GM23338 (cell line): ENCODE data around the gene NCR1. TPM values are rescaled to one million over a fixed set of nuclear protein-coding genes. Genes with fewer than 3 reads are reported as not detected.

Experiments used
- ATAC-seq: fragments of 200-7000 bp; cut with Tn5 transposase; 3 replicates; pipeline ENCODE4 v1.9.1; 2020
- DNase-seq: peaks from one replicate; pipeline ENCODE4 v3.0.0-alpha.2; 2015; ENCODE audit warnings: low spot score
- H2AFZ ChIP-seq: fragments of 200-600 bp; sonication (generic); 2 replicates; pipeline ENCODE4 v1.8.0; 2016; ENCODE audit warnings: antibody characterized with exemption, mild to moderate bottlenecking, moderate library complexity
- H3F3A ChIP-seq: fragments of 200-600 bp; sonication (generic); replicated peaks from 2 replicates; pipeline ENCODE4 v1.8.0; 2017; ENCODE audit warnings: antibody characterized with exemption, mixed run types, low read depth
- H3K27ac ChIP-seq: fragments of 200-600 bp; sonication (generic); 2 replicates; pipeline ENCODE4 v1.6.1; 2016; ENCODE audit warnings: low read depth
- H3K27me3 ChIP-seq: fragments of 200-600 bp; sonication (generic); 2 replicates; pipeline ENCODE4 v1.8.0; 2016; ENCODE audit warnings: mild to moderate bottlenecking, mixed run types, moderate library complexity; ENCODE audit not compliant: insufficient read depth
- H3K36me3 ChIP-seq: fragments of 200-600 bp; sonication (generic); 2 replicates; pipeline ENCODE4 v1.8.0; 2016; ENCODE audit warnings: mild to moderate bottlenecking; ENCODE audit not compliant: insufficient read depth
- H3K4me1 ChIP-seq: fragments of 200-600 bp; sonication (generic); 2 replicates; pipeline ENCODE4 v1.8.0; 2016; ENCODE audit warnings: mild to moderate bottlenecking, moderate library complexity; ENCODE audit not compliant: insufficient read depth
- H3K4me2 ChIP-seq: fragments of 200-600 bp; sonication (generic); 2 replicates; pipeline ENCODE4 v1.7.1; 2017; ENCODE audit warnings: mixed run types
- H3K4me3 ChIP-seq: fragments of 200-600 bp; sonication (generic); 2 replicates; pipeline ENCODE4 v1.6.1; 2016; ENCODE audit warnings: mixed run types
- H3K79me2 ChIP-seq: fragments of 200-600 bp; sonication (generic); replicated peaks from 2 replicates; pipeline ENCODE4 v1.8.0; 2017; ENCODE audit warnings: mild to moderate bottlenecking; ENCODE audit not compliant: insufficient read depth
- H3K9me2 ChIP-seq: fragments of 200-600 bp; sonication (generic); 2 replicates; pipeline ENCODE4 v1.8.0; 2017; ENCODE audit not compliant: insufficient read depth
- H4K20me1 ChIP-seq: fragments of 200-600 bp; sonication (generic); replicated peaks from 2 replicates; pipeline ENCODE4 v1.8.0; 2017; ENCODE audit warnings: mild to moderate bottlenecking; ENCODE audit not compliant: insufficient read depth
- H3K27ac Mint-ChIP-seq: 2 replicates; pipeline ENCODE4 v1.8.0; 2020; ENCODE audit warnings: inconsistent platforms, mild to moderate bottlenecking, moderate library complexity, mixed read lengths
- H3K27me3 Mint-ChIP-seq: 3 replicates; pipeline ENCODE4 v1.8.0; 2022; ENCODE audit warnings: low read depth, mild to moderate bottlenecking, moderate library complexity, mixed read lengths, inconsistent platforms; ENCODE audit not compliant: insufficient read depth, poor library complexity
- H3K36me3 Mint-ChIP-seq: 3 replicates; pipeline ENCODE4 v1.8.0; 2021; ENCODE audit warnings: low read depth, mild to moderate bottlenecking, inconsistent platforms, moderate library complexity, mixed read lengths
- H3K4me1 Mint-ChIP-seq: 3 replicates; pipeline ENCODE4 v1.8.0; 2020; ENCODE audit warnings: mild to moderate bottlenecking, inconsistent platforms, mixed read lengths
- H3K4me3 Mint-ChIP-seq: 3 replicates; pipeline ENCODE4 v1.8.0; 2021; ENCODE audit warnings: moderate library complexity, mild to moderate bottlenecking, inconsistent platforms, mixed read lengths
- H3K9me3 Mint-ChIP-seq: 3 replicates; pipeline ENCODE4 v1.8.0; 2020; ENCODE audit warnings: moderate library complexity, mild to moderate bottlenecking, inconsistent platforms, mixed read lengths
- CREB1 ChIP-seq: fragments of 250-450 bp; sonication (Bioruptor Pico); IDR thresholded peaks from 2 replicates; pipeline ENCODE4 v1.5.0; 2020; ENCODE audit warnings: low read depth, mild to moderate bottlenecking, moderate library complexity
- EZH2 ChIP-seq: fragments of 200-600 bp; sonication (generic); IDR thresholded peaks from one replicate; pipeline ENCODE4 v1.8.0; 2017; ENCODE audit warnings: antibody characterized with exemption, mild to moderate bottlenecking, low read depth; ENCODE audit not compliant: unreplicated experiment
- EZH2phosphoT487 ChIP-seq: fragments of 200-600 bp; sonication (generic); IDR thresholded peaks from one replicate; pipeline ENCODE4 v1.8.1; 2018; ENCODE audit warnings: antibody characterized with exemption; ENCODE audit not compliant: unreplicated experiment
- JUNB ChIP-seq: IDR thresholded peaks from one replicate; pipeline ENCODE4 v1.6.1; 2016; ENCODE audit warnings: antibody characterized with exemption; ENCODE audit not compliant: unreplicated experiment
- NANOG ChIP-seq: IDR thresholded peaks from 2 replicates; pipeline ENCODE4 v1.6.1; 2016; ENCODE audit warnings: antibody characterized with exemption, borderline replicate concordance
- POLR2AphosphoS5 ChIP-seq: IDR thresholded peaks from 2 replicates; pipeline ENCODE4 v1.6.1; 2016; ENCODE audit warnings: antibody characterized with exemption, low read depth
- STAT1 ChIP-seq: IDR thresholded peaks from one replicate; pipeline ENCODE4 v1.6.1; 2016; ENCODE audit warnings: antibody characterized with exemption; ENCODE audit not compliant: unreplicated experiment
- ZNF331 ChIP-seq: fragments of 250-450 bp; sonication (Bioruptor Pico); IDR thresholded peaks from 2 replicates; pipeline ENCODE4 v1.5.0; 2020; ENCODE audit warnings: low read depth, mild to moderate bottlenecking, moderate library complexity
- polyA plus RNA-seq: library from polyadenylated mRNA; unstranded; fragments of >200 nt; fragmentation: Nextera tagmentation; extraction: Ambion mirVana; gene quantifications from 2 replicates; pipeline ENCODE4 v1.2.1, GENCODE V29; 2016
- total RNA-seq: library from RNA; depleted of rRNA; stranded (reverse); fragments of >200 nt; shearing (Covaris generic); gene quantifications from 2 replicates; pipeline ENCODE4 v1.2.3, GENCODE V29; 2014
- TF ChIP-seq, protein P1 (sequence below), 2 experiments: fragments of 200-600 bp in 1 of 2; sonication (generic) in 1 of 2; conservative IDR thresholded peaks; 2 replicates each; pipeline versions ENCODE4 v1.5.1 to v1.6.1; 2016 to 2017; ENCODE audit warnings: antibody characterized with exemption in 2 of 2, low read depth in 2 of 2, mild to moderate bottlenecking in 2 of 2, moderate library complexity in 1 of 2
- TF ChIP-seq, protein P2 (sequence below): IDR thresholded peaks from 2 replicates; pipeline ENCODE4 v1.6.1; 2016; ENCODE audit warnings: antibody characterized with exemption
- TF ChIP-seq, protein P3 (sequence below): IDR thresholded peaks from one replicate; pipeline ENCODE4 v1.6.1; 2018; ENCODE audit warnings: antibody characterized with exemption; ENCODE audit not compliant: unreplicated experiment

The NCR1 gene
- total and polyA plus RNA-seq, 2 experiments from 2014 or later: 1.8 to 2.0 TPM

DNA sequence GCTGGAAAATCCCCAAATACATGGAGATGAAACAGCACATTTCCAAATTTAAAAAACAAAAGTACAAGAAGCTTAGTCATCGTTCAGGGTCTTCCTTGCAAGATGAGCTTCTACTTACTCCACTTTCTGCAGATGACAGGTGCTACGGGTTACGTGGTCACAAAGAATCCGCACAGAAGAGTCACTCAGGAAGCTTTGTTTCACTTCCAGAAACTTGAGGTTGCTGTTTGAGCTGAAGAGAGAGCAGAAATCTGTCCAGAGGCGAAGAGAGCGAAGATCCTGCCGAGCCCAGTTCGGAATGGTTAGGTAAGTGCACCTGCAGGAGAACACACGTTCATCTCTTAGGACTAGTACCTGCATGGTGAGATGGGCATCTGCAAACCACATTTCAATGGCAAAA is 32.0 kb downstream of the NCR1 start:
- Mint-ChIP-seq H3K4me1 (peaks cover 2% of the 10 kb centered on the region; the same call in 2 of the 3 replicates), H3K9me3 (peaks cover 29% of the 10 kb centered on the region), H3K36me3 (no peaks in the 10 kb centered on the region; the same call in 1 of the 3 replicates), H3K4me3 (no peak overlapping the region), H3K27me3 (no peaks in the 10 kb centered on the region), H3K27ac (no peak overlapping the region)
- no peak overlapping the region for H3K4me3 ChIP-seq
- H3K79me2 ChIP-seq: no peaks in the 10 kb centered on the region
- no peaks in the 10 kb centered on the region for H3K9me2 ChIP-seq
- H3K4me2 ChIP-seq: no peak overlapping the region
- no peak overlapping the region for H2AFZ ChIP-seq
- H3F3A ChIP-seq: no peaks in the 10 kb centered on the region
- no peaks in the 10 kb centered on the region for H3K36me3 ChIP-seq
- TF ChIP-seq EZH2: no peak
- TF ChIP-seq NANOG: no peak
- no peak for TF ChIP-seq CREB1 (CRISPR knock-in tag)
- TF ChIP-seq, protein P1, sequence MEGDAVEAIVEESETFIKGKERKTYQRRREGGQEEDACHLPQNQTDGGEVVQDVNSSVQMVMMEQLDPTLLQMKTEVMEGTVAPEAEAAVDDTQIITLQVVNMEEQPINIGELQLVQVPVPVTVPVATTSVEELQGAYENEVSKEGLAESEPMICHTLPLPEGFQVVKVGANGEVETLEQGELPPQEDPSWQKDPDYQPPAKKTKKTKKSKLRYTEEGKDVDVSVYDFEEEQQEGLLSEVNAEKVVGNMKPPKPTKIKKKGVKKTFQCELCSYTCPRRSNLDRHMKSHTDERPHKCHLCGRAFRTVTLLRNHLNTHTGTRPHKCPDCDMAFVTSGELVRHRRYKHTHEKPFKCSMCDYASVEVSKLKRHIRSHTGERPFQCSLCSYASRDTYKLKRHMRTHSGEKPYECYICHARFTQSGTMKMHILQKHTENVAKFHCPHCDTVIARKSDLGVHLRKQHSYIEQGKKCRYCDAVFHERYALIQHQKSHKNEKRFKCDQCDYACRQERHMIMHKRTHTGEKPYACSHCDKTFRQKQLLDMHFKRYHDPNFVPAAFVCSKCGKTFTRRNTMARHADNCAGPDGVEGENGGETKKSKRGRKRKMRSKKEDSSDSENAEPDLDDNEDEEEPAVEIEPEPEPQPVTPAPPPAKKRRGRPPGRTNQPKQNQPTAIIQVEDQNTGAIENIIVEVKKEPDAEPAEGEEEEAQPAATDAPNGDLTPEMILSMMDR (conservative IDR thresholded peaks at IDR 0.05; ENCODE audit: low read depth in 2 of 2): no peak
- no peak for TF ChIP-seq EZH2phosphoT487
- no peak for TF ChIP-seq JUNB
- TF ChIP-seq, protein P2, sequence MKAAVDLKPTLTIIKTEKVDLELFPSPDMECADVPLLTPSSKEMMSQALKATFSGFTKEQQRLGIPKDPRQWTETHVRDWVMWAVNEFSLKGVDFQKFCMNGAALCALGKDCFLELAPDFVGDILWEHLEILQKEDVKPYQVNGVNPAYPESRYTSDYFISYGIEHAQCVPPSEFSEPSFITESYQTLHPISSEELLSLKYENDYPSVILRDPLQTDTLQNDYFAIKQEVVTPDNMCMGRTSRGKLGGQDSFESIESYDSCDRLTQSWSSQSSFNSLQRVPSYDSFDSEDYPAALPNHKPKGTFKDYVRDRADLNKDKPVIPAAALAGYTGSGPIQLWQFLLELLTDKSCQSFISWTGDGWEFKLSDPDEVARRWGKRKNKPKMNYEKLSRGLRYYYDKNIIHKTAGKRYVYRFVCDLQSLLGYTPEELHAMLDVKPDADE: no peak
- TF ChIP-seq, protein P3, sequence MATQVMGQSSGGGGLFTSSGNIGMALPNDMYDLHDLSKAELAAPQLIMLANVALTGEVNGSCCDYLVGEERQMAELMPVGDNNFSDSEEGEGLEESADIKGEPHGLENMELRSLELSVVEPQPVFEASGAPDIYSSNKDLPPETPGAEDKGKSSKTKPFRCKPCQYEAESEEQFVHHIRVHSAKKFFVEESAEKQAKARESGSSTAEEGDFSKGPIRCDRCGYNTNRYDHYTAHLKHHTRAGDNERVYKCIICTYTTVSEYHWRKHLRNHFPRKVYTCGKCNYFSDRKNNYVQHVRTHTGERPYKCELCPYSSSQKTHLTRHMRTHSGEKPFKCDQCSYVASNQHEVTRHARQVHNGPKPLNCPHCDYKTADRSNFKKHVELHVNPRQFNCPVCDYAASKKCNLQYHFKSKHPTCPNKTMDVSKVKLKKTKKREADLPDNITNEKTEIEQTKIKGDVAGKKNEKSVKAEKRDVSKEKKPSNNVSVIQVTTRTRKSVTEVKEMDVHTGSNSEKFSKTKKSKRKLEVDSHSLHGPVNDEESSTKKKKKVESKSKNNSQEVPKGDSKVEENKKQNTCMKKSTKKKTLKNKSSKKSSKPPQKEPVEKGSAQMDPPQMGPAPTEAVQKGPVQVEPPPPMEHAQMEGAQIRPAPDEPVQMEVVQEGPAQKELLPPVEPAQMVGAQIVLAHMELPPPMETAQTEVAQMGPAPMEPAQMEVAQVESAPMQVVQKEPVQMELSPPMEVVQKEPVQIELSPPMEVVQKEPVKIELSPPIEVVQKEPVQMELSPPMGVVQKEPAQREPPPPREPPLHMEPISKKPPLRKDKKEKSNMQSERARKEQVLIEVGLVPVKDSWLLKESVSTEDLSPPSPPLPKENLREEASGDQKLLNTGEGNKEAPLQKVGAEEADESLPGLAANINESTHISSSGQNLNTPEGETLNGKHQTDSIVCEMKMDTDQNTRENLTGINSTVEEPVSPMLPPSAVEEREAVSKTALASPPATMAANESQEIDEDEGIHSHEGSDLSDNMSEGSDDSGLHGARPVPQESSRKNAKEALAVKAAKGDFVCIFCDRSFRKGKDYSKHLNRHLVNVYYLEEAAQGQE: no peak
- no peak for TF ChIP-seq STAT1
- TF ChIP-seq POLR2AphosphoS5: no peak
- TF ChIP-seq ZNF331 (CRISPR knock-in tag): no peak
- H4K20me1 ChIP-seq: no peaks in the 10 kb centered on the region
- no peaks in the 10 kb centered on the region for H3K27me3 ChIP-seq
- ATAC-seq (no peak), DNase-seq (no peak)
- H3K27ac ChIP-seq: no peak overlapping the region
- 0 out of 2 replicates have a peak, but pooled peaks cover 3% of the 10 kb centered on the region for H3K4me1 ChIP-seq
